NCI-H2029 (cell line): Measurements from ENCODE around the gene SLC10A2.

Source experiments
- DNase-seq: peaks from one replicate; lab custom pipeline; 2025; lab: John Stamatoyannopoulos, UW

Gene SLC10A2

DNA sequence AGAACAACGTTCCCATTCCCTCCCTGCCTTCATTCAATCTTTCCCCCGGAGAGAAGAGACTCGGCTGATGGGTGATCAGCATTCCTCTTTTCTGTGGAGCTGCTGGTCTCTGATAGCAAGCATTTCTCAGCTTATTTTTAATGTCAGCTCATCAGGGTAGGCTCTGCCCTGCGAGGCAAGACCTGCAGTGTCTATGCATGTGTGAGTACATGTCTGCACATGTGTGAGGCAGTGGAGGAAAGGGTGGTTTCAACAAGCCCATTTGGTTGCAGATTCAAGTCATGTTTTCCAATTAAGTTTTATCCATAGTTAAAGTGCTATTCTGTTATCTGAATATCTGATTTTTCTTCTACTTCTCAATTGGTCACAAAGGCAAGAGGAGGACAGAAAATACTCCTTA lies 19.5 kb downstream of the SLC10A2 start:
- DNase-seq, result no peak

DNA sequence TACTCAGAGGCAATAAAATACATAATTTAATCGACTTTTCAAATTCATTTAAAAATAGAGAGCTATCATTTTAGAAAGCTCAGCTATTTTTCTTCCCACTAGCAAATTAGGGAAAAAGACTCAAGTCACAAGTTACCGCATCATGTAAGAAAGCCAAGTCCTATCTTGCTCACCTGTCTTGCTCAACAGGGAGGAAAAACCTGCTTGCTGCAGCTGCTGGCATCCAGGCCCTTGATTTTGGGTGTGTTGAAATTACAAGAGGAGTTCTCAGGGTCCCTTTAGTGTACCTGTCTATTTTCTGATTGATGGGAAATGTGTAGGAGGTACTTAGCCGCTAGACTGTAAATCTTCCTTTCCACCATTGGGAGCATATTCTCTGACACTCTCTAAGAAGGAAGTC lies 22.2 kb downstream of the SLC10A2 start:
- no peak for DNase-seq

DNA sequence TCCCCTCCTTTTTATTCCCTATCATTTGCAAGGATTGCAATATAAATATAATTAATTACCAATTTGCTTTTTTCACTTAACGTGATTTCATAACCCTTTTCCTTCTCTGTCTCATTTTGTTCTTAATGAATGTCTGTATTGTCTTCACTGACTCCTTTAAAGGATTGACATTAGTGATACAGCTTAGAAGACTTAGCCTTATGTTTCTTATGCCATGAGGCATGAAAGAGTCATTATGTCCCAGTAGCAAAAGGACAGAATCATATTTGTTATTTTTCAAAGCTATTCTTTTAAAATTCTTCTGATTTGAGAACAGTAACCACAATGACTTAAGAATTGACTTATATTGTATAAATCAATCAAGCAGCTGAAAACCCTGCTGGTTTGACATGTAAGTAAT lies 26.2 kb downstream of the SLC10A2 start:
- no peak for DNase-seq

DNA sequence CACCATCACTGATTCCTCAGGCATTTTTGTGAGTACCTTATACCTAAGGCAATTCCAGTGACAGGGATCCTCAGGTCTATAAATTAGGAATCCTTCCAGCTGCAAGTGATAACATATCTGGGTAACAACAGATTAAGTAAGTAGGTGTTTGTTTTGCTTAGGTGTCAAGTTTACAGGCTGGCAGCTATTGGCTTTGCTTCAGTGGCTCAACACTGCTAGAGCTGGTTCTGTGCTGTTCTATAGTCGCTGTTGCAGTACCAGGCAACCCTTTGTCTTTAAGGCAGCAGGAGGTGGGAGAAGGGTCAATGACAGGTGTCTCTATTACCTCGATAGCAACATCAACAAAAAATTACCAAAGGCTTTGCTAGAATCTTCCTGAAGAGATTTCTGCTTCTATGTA lies 27.0 kb downstream of the SLC10A2 start:
- DNase-seq, result no peak

DNA sequence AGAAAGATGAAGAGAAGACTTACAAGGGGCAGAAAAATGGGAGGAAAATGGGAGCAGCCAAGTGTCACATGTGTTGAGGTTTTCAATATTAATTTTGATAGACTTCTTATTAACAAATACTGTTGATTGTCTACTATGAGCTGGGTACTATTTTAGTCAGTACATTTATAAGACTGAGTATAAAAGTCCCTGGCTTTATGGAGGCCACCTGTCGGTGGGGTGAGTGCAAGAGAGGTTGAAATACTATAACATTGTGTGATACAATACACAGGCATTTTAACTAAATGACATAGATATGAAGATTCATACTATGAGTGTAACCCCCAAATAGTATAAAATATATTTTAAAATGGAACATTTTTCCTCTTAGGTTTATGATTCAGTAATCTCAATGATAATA lies 29.9 kb downstream of the SLC10A2 start:
- no peak for DNase-seq

DNA sequence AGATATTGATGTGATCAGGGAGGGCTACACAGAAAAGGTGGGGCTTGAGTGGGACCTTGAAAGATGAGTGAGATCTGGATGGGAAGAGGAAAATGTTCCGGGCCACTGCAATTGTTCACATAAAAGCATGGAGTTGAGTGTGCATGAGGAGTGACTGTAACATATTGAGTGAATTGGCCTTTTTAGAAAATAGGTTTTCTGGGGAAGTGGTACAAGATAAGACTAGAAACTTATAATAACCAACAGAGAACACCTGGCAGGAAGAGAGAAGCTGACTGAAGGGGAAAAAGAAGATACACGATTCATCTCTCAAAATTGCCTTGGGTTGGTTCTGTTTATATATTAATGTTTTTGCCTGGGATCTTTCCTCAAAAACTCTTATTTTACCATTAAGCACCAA lies 32.2 kb downstream of the SLC10A2 start:
- DNase-seq, result no peak

DNA sequence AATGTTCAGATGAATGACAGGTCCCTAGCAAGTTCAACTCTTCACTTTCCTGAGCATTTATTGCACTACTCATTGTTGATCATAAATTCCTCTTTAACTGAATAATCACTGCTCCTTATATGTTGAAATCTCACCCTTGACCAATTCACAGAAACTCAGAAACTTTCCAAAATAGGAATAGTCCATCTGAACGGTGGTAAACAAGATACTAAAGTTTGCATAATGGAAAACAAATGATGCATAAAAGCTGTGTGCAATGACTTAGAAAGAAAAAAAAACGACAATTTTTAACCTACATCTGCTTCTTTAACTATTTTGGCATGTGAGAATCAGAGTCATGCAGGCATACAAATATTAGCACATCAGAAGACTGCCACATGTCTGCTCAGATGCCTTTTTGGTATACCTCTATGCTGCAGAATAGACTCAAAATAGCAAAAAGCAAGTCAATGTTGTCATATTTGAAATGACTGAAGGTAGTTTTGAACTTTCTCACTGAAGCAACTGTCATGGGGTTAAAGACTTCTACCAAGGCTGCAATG lies 34.8 kb downstream of the SLC10A2 start:
- no peak for DNase-seq

DNA sequence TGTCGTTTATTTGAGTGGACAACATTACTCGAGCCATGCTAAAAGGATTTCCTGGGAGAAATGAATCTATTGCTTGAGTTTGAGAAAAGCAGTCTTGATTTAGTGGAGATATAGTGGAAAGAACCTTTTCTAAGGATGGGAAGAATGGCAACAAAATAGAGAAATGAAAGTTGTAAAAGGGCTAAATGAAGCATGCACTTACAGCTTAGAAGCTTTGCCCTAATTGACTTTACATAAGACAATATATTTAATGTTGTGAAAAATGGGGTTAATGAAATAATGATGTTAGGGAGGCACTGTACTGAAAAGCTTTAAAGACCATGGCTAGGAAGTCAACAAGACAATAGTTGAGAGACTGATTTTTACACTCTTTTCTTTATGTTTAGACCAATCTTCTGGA lies 35.4 kb downstream of the SLC10A2 start:
- no peak for DNase-seq

DNA sequence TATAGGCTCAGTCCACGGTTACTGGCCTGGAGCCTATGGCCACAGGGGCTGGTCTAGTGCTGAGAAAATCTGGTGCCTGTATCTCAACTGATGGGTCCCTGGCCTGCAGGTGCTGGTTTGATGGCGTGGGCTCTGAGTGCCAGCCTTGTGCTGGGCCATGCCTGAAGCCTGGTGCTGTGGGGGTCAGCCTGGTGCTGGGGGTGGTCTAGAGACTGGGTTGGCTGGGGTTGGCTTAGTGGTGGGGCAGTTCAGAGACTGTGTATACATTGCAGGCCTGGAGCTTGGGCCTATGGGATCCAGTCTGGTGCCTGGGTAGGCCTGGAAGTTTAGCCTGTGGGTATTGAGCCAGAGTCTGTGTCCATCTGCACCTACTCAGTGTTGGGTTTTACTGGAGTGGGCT lies 36.4 kb downstream of the SLC10A2 start:
- DNase-seq, result no peak

DNA sequence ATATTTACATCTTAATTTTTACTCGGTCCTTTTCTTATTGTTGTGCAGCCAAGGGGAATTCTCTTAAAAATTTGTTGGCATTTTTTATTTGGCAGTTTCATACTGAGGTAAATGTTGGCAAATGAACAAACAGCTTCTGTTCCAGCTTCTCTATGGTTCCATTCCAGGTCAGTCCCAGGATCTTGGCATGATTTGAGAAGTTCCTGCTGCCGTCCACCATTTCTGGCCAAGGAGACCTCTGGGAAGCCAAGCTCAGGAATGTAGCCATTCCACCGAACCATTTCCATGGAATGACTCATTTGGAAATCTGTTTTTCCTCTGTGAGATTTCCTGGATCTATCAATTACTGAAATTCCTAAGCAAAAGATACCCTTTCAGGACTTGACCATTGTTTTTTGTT lies 43.9 kb downstream of the SLC10A2 start:
- DNase-seq, result no peak

DNA sequence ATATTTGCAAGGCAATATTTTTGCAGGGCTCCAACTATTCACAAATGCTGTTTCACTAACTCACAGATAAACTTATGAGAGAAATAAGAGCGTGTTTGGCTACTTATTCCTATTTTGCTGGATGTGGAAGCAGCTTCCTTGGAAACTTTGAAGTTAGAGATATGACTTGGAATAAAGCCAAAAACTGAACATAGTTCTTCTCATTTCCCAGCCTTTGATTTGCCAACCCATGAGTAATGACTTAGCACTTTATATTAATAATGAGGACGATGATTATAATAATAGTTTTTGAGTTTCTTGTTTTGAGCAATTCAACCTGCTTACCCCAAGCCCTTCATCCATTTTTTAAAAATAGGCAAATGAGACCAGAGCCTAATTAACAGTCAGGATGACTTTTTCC lies 47.7 kb downstream of the SLC10A2 start:
- DNase-seq, result no peak

DNA sequence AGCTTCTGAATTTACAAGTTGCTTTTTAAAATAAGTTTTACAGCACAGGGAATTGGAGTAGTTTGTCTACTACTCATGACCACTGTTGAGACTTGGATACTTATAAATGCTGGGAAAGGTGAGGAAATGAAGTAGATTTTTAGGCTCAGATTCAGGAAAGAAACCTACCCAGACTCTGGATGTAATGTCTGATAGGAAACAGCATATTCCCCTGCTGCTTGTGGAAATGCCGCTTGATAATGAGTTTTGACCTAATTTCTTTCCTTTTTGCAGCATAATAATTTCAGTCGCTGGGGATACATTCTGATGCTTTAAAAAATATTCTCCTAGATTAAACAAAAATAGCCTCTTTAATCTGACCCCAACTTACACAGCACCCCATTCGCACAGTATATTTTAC lies 53.6 kb downstream of the SLC10A2 start:
- DNase-seq, result no peak

DNA sequence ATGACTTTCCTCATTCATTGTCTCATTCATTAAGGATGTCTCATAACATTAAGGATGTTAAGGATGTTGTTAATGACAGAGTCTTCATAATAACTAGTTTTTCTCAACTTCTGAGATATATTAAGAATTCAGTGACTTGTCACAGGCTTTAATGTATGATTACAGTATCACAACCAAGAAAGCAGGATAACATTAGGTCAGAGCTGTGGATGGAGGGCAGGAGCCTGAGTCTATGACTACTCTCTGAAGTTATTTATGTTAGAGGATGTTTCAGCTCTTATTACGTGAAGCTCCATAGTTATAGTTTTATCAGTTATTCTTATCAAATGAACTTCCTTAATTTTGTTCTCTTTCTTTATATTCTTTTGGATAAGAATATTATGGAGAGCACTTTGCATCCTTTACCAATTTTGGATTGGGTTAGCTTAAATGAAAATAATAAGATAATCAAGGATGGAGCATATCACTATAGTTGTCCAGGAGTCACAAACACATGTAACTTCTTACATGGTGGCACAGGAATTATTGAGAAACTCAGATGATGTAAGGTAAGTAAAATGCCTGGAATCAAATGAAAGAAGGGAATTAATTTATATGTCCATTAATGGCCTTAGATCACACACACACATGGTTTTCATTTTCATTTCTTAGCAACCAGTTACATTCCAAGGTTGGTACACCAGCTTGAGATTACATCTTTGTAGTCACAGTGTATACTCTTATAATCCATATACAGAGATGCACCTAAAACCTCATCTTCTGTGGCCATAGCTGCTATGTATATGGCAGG lies 57.0 kb downstream of the SLC10A2 start:
- no peak for DNase-seq

DNA sequence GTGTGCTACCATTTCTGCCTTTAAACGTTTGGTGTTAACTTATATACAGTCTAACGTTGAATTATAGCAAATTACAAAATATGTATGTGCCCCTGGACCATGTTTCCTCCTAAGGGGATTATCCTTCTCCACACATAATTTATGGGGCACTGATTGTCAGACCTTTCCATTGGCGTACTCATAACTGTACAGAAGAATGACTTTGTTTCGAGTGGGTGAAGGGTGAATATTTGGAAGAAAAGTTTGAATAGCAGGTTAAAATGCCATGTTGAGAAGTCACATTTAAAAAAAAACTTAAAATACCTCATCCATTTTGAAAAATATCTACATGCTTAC lies 58.8 kb downstream of the SLC10A2 start:
- no peak for DNase-seq

DNA sequence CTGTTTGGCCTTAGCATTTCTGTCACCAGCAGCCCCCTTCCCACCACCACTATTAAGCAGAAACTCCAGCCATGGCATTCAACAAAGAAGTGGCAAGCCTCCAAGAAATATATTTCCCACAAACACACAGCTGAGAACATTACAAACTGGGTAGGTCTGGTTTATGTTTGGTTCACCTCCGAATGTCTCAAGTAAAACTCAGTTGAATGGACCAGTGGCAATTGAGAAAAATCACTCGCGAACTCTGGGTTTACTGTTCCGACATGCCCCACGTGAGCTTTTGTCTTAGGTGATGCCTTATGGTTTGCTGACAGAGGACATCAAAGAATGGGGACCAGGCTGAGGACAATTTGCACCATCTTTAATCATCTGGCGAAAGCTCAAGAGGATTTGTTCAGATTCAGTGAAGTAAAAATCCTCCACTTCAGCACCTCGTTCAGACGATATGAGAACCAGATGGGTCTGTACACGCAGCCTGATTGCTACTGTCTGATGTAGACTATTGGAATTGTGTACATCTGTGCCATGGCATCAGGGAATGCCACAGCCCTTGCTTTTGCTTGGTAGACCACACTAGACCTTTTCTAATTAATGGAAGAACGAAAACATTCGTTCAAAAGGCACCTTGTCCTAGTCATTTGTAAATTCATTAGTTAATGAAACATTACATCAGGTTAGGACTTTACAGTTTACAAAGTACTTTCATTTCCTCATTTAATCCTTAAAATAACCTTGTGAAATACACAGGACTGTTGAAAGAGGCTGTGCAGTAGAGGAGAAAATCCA lies 59.4 kb downstream of the SLC10A2 start:
- no peak for DNase-seq

DNA sequence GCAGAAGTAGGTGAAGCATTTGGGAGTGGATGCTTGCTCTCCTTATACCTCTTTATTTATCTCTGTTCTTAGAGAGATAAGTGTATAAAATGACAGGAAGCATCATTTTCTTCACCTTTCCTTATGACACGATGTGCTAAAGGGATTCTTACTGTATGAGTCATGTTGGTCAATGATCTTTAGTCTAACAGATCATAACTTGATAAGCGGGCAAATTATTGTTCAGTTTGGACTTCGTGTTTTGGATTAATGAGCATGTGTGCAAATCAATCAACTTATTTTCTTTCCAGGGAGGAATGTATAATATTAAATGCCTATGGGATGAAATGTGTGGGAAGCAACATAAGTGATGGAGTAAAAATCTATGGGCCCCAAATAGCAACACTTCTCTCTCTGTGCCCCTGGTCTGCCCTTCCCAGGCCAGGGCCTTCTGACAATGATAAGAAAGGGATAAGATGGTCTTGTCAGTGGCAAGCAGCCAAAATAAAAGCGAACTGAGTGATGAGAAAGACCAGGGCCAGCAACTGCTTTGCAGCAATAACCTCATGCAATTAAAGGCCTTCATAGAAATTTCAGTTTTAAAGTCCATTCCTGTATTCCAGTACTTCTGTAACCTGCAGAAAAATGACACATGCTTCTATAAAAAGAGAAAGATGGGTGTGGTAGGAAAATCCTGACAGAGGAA lies 61.4 kb downstream of the SLC10A2 start:
- DNase-seq, result no peak

DNA sequence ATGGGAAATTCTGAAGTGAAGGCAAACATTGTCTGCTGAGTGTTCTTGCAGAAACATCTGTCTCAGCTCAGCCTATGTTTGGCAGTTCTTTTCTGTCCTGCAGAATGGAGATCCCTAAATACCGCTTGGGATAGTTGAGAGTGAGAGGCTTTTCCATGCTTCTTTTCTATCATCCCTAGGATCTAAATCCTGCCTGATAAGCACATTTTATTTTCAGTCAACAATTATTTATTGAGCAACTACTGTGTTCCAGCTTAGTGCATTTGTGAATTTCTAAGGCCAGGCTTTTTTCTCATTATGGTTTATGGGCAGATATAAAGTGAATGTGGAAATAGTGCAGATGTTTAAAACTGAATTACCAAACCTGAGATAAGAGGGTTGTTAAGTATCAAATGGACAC lies 62.6 kb downstream of the SLC10A2 start:
- DNase-seq, result no peak

DNA sequence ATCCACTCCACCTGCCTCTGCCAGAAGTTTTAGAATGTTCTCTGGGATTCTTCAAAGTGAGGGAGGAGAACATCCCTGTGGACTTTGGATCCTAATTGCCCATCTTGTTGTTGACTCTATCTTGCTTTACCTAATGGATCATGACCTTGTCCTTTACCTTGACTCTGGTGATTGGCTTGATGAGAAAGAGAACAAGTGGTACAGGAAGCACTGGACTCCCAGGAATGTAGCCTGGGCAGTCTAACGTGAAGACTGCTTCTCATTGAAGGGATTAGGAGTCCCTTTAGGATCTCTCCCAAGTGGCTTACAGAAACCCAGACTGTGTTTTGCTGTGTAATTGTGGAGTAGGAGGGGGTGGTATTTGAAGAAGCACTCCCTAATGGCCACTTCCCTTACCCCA lies 63.9 kb downstream of the SLC10A2 start:
- DNase-seq, result no peak

DNA sequence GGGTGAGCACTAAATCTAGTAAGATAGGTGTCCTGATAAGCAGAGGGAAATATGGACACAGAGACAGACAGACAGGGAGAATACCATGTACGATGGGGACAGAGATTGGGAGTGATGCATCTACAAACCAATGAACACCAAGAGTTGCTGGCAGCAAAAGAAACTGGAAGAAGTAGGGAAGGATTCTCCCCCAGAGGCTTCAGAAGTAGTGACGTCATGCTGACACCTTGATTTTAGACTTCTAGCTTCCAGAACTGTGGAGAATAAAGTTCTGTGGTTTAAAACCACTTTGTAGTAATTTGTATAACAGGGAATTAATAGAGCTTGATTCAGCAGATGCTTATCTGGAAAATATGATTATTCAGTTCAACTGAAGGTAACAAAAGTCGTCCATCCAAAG lies 66.1 kb downstream of the SLC10A2 start:
- no peak for DNase-seq

DNA sequence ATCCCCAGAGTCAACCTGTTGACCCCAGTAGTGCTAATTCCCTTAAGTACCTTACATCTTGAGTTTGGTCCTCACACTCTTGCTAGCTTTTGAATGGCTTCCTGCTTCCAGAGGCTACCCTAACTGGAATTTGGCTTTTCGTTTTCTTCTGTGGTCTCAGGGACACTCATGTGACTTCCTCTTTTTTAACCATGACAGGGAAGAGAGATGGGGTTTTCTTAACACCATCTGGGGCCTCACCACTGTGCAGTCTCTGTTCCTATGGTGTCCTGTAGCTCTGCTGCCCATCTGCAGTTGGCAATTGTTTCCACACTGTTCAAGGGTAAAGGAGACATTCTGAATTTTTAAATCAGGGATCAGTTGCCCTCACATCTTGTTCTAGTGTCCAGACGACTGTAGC lies 66.7 kb downstream of the SLC10A2 start:
- DNase-seq, result no peak
